ENCODE measurements around the gene STX18.

The STX18 gene

GRCh38 chr4:4415806-4416805 lies 125.7 kb downstream of the STX18 start:
- DNase-seq = no peak

GRCh38 chr4:4415107-4415805 lies 126.6 kb downstream of the STX18 start:
- DNase-seq = no peak

- DNase-seq = no peak
These were observed 128.0 kb downstream of the STX18 start for GRCh38 chr4:4413806-4414205.

GRCh38 chr4:4413373-4413725 lies 128.5 kb downstream of the STX18 start:
- DNase-seq = no peak

GRCh38 chr4:4412641-4413372 lies 129.0 kb downstream of the STX18 start:
- no peak for DNase-seq

GRCh38 chr4:4411906-4412305 lies 129.9 kb downstream of the STX18 start:
- no peak for DNase-seq

GRCh38 chr4:4410271-4410670 lies 131.6 kb downstream of the STX18 start:
- DNase-seq = no peak

- no peak for DNase-seq
These were observed 132.3 kb downstream of the STX18 start for GRCh38 chr4:4409416-4410115.

- DNase-seq = no peak
These were observed 133.1 kb downstream of the STX18 start for GRCh38 chr4:4408576-4409335.

- DNase-seq = no peak
These were observed 133.7 kb downstream of the STX18 start for GRCh38 chr4:4408132-4408523.

GRCh38 chr4:4407299-4408131 lies 134.3 kb downstream of the STX18 start:
- no peak for DNase-seq

- DNase-seq = no peak
These were observed 135.2 kb downstream of the STX18 start for GRCh38 chr4:4406455-4407298.

- no peak for DNase-seq
These were observed 136.4 kb downstream of the STX18 start for GRCh38 chr4:4405358-4405962.

GRCh38 chr4:4402966-4403365 lies 138.9 kb downstream of the STX18 start:
- DNase-seq = no peak

- no peak for DNase-seq
These were observed 140.8 kb downstream of the STX18 start for GRCh38 chr4:4401036-4401435.

GRCh38 chr4:4398430-4398829 lies 143.4 kb downstream of the STX18 start:
- no peak for DNase-seq

GRCh38 chr4:4397441-4397819 lies 144.4 kb downstream of the STX18 start:
- DNase-seq = no peak

- no peak for DNase-seq
These were observed 145.0 kb downstream of the STX18 start for GRCh38 chr4:4396628-4397440.

Data from CD4-positive, alpha-beta T cell treated with Interferon gamma for 1 hour (primary cell).